Stimulated activated CD8-positive, alpha-beta memory T cell treated with anti-CD3 and anti-CD28 coated beads, Interleukin-12 subunit alpha, Interleukin-12 subunit beta, amount 100 ng/mL, for 1 hour (primary cell): ENCODE results near the gene RTP3.

Experiments used
- DNase-seq: peaks from one replicate; pipeline ENCODE4 v3.0.0-alpha.2; 2020; ENCODE audit warnings: low read depth

RTP3 gene

GRCh38 chr3:46497556-46498265 lies at the start of gene RTP3:
Gene RTP3 (plus strand): TSS chr3:46497976. CDS start chr3:46498063, 87 bp downstream.
- DNase-seq = no peak

GRCh38 chr3:46448721-46449120 lies 49.1 kb upstream of the RTP3 start:
- DNase-seq = no peak

- DNase-seq = no peak
These were observed 47.8 kb upstream of the RTP3 start for GRCh38 chr3:46449755-46450552.

- DNase-seq = no peak
These were observed 44.1 kb upstream of the RTP3 start for GRCh38 chr3:46453526-46454208.

- DNase-seq = no peak
These were observed 43.6 kb upstream of the RTP3 start for GRCh38 chr3:46454209-46454595.

- no peak for DNase-seq
These were observed 43.2 kb upstream of the RTP3 start for GRCh38 chr3:46454606-46455005.

- no peak for DNase-seq
These were observed 42.3 kb upstream of the RTP3 start for GRCh38 chr3:46455231-46456115.

GRCh38 chr3:46456118-46456517 lies 41.7 kb upstream of the RTP3 start:
- no peak for DNase-seq

GRCh38 chr3:46460051-46460450 lies 37.7 kb upstream of the RTP3 start:
- DNase-seq = no peak

- DNase-seq = no peak
These were observed 35.7 kb upstream of the RTP3 start for GRCh38 chr3:46462111-46462510.

- no peak for DNase-seq
These were observed 35.3 kb upstream of the RTP3 start for GRCh38 chr3:46462511-46462910.

GRCh38 chr3:46463120-46463867 lies 34.5 kb upstream of the RTP3 start:
- DNase-seq = no peak

- DNase-seq = no peak
These were observed 33.9 kb upstream of the RTP3 start for GRCh38 chr3:46463868-46464241.

- no peak for DNase-seq
These were observed 33.2 kb upstream of the RTP3 start, which contains the start of gene LTF for GRCh38 chr3:46464326-46465195. Gene LTF (minus strand): TSS chr3:46464905. CDS start chr3:46464867, 38 bp downstream.

- no peak for DNase-seq
These were observed 32.6 kb upstream of the RTP3 start for GRCh38 chr3:46465196-46465520.

- DNase-seq = no peak
These were observed 31.5 kb upstream of the RTP3 start for GRCh38 chr3:46466273-46466672.

- DNase-seq = no peak
These were observed 30.8 kb upstream of the RTP3 start for GRCh38 chr3:46466871-46467403.

- no peak for DNase-seq
These were observed 30.2 kb upstream of the RTP3 start for GRCh38 chr3:46467562-46467961.

- DNase-seq = no peak
These were observed 28.8 kb upstream of the RTP3 start for GRCh38 chr3:46468753-46469600.
